GM12872 (cell line): ENCODE results near the gene KCTD11.

Source experiments
- CTCF ChIP-seq: IDR thresholded peaks from 3 replicates; pipeline ENCODE4 v1.5.1; 2011; ENCODE audit warnings: low read depth, mild to moderate bottlenecking, low read length, moderate library complexity; ENCODE audit not compliant: insufficient read depth

KCTD11 gene

GRCh38 chr17:7403043-7403726 is 51.2 kb downstream of the KCTD11 start:
- no peak for TF ChIP-seq CTCF

GRCh38 chr17:7403727-7403976 is 51.7 kb downstream of the KCTD11 start:
- no peak for TF ChIP-seq CTCF

GRCh38 chr17:7403977-7404736 is 52.2 kb downstream of the KCTD11 start, which contains the start of gene TMEM256:
Gene TMEM256 (minus strand): TSS chr17:7404097. CDS start chr17:7404084, 13 bp downstream.
- no peak for TF ChIP-seq CTCF
